ENCODE results near the gene RPTOR. TPM values are rescaled to one million over a fixed set of nuclear protein-coding genes. Genes with fewer than 3 reads are reported as not detected.

RPTOR gene
- total RNA-seq, 1 experiment from 2014 or later = 66.7 TPM

DNA sequence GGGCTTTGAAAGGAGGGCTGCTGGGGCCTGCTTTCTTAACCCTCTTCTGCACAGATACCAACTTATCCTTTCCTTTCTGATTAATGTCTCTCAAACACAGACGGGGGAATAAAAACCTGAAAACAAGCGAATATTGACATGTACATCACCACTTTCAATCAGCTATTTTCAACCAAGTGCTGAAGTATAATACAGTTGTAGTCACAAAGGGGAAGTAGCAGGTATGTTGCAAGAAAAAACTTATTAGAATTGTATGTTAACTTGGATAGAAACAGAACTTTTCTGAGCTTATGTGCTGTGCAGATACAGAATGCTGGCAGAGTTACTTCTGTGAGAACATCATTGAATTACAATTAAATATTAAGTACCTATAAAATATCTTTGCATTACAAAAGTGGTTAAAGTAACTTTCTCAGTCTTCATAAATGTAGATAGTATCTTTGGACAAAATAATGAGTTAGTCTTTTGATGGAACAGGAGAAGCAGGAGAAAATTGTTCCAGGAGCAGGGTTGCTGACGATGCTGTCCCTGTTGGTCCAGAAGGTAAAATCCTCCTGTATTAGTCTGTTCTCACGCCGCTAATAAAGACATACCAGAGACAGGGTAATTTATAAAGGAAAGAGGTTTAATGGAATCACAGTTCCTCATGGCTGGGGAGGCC is 59.5 kb downstream of the RPTOR start:
- CTCF ChIA-PET = no interaction called here
- Histone ChIP-seq H3K4me3 (ENCODE audit: low read depth, low read length) (no peak overlapping the region), H3K27me3 (replicated peaks; ENCODE audit: control insufficient read depth, insufficient read depth, low read length) (no peaks in the 10 kb centered on the region), H3K36me3 (ENCODE audit: control insufficient read depth, insufficient read depth, low read length) (no peaks in the 10 kb centered on the region; the same call in 1 of the 2 replicates), H3K4me1 (peaks cover 29% of the 10 kb centered on the region), H3K9me3 (no peaks in the 10 kb centered on the region)
- Mint-ChIP-seq H3K36me3 (ENCODE audit: insufficient read depth, unreplicated experiment) (peaks cover 29% of the 10 kb centered on the region), H3K9me3 (ENCODE audit: unreplicated experiment) (no peaks in the 10 kb centered on the region), H3K4me3 (ENCODE audit: unreplicated experiment) (no peak overlapping the region), H3K4me1 (ENCODE audit: low read depth, unreplicated experiment) (peaks cover 38% of the 10 kb centered on the region), H3K27me3 (ENCODE audit: insufficient read depth, unreplicated experiment) (no peaks in the 10 kb centered on the region), H3K27ac (ENCODE audit: unreplicated experiment) (no peak overlapping the region)
- TF ChIP-seq, protein P1, sequence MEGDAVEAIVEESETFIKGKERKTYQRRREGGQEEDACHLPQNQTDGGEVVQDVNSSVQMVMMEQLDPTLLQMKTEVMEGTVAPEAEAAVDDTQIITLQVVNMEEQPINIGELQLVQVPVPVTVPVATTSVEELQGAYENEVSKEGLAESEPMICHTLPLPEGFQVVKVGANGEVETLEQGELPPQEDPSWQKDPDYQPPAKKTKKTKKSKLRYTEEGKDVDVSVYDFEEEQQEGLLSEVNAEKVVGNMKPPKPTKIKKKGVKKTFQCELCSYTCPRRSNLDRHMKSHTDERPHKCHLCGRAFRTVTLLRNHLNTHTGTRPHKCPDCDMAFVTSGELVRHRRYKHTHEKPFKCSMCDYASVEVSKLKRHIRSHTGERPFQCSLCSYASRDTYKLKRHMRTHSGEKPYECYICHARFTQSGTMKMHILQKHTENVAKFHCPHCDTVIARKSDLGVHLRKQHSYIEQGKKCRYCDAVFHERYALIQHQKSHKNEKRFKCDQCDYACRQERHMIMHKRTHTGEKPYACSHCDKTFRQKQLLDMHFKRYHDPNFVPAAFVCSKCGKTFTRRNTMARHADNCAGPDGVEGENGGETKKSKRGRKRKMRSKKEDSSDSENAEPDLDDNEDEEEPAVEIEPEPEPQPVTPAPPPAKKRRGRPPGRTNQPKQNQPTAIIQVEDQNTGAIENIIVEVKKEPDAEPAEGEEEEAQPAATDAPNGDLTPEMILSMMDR (IDR thresholded peaks at IDR 0.05; ENCODE audit: insufficient read depth in 1 of 2, low read depth in 1 of 2, low read length in 1 of 2, severe bottlenecking in 1 of 2, unreplicated experiment in 1 of 2) = no peak
- POLR2A ChIA-PET = no interaction called here
- no peak for DNase-seq
- no TSS peak for BruUV-seq (replicated peaks)
- intact Hi-C loops (cut with micrococcal nuclease; ENCODE audit: unreplicated experiment) = no loop called here

DNA sequence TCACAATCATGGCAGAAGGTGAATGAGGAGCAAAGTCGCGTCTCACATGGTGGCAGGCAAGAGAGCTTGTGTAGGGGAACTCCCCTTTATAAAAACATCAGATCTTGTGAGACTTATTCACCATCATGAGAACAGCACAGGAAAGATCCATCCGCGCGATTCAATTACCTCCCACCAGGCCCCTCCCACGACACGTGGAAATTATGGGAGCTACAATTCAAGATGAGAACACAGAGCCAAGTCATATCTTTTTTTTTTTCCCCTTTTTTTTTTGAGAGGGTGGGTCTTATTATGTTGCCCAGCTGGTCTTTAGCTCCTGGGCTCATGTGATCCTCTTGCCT is 60.0 kb downstream of the RPTOR start:
- Histone ChIP-seq H3K9me3 (no peaks in the 10 kb centered on the region), H3K4me1 (peaks cover 24% of the 10 kb centered on the region), H3K4me3 (ENCODE audit: low read depth, low read length) (no peak overlapping the region), H3K27me3 (replicated peaks; ENCODE audit: control insufficient read depth, insufficient read depth, low read length) (no peaks in the 10 kb centered on the region), H3K36me3 (ENCODE audit: control insufficient read depth, insufficient read depth, low read length) (no peaks in the 10 kb centered on the region; the same call in 1 of the 2 replicates)
- BruUV-seq (replicated peaks) = no TSS peak
- POLR2A ChIA-PET = no interaction called here
- no peak for DNase-seq
- Mint-ChIP-seq H3K9me3 (ENCODE audit: unreplicated experiment) (no peaks in the 10 kb centered on the region), H3K36me3 (ENCODE audit: insufficient read depth, unreplicated experiment) (peaks cover 25% of the 10 kb centered on the region), H3K27ac (ENCODE audit: unreplicated experiment) (no peak overlapping the region), H3K4me1 (ENCODE audit: low read depth, unreplicated experiment) (peaks cover 33% of the 10 kb centered on the region), H3K4me3 (ENCODE audit: unreplicated experiment) (no peak overlapping the region), H3K27me3 (ENCODE audit: insufficient read depth, unreplicated experiment) (no peaks in the 10 kb centered on the region)
- TF ChIP-seq, protein P1 (IDR thresholded peaks at IDR 0.05; ENCODE audit: insufficient read depth in 1 of 2, low read depth in 1 of 2, low read length in 1 of 2, severe bottlenecking in 1 of 2, unreplicated experiment in 1 of 2) = no peak
- CTCF ChIA-PET = no interaction called here
- intact Hi-C loops (cut with micrococcal nuclease; ENCODE audit: unreplicated experiment) = no loop called here

DNA sequence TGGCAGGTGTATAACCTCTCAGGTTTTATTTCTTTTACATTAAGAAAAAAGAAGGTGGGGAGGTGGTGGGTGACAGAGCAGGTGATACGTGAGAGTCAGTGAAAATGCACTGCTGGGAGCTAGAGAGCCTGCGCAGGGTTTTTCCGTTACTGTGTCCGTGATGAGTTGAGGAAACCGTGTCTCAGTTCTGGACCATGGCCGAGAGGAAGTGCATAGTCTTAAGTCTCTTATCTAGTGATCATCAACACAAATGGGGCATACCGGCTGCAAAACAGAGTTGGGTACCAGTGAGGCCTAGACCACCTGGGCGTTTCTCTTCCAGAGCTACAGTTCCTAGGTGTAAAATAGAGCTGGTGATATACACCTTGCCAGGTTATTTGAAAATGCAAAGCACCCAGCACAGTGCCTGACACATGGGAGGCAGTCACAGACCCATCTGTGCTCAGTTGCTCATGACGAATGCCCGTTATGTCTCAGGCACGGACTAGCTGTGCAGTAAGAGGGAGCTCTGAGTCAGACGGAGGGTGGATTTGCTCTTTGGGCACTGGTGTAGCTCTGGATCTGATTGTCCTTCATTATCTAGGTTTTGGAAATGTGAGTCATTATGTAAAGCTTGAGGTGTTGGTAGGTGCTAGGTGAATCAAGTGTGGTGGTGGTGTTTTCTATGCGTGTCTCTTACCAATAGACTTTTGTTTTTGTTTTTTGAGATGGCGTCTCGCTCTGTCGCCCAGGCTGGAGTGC is 60.9 kb downstream of the RPTOR start:
- H3K27ac Mint-ChIP-seq (ENCODE audit: unreplicated experiment) = no peak overlapping the region
- Histone ChIP-seq H3K27me3 (replicated peaks; ENCODE audit: control insufficient read depth, insufficient read depth, low read length) (no peaks in the 10 kb centered on the region), H3K9me3 (no peaks in the 10 kb centered on the region), H3K4me3 (ENCODE audit: low read depth, low read length) (no peak overlapping the region), H3K36me3 (ENCODE audit: control insufficient read depth, insufficient read depth, low read length) (no peaks in the 10 kb centered on the region; the same call in 1 of the 2 replicates), H3K4me1 (peaks cover 19% of the 10 kb centered on the region)
- POLR2A ChIA-PET = no interaction called here
- DNase-seq = no peak
- no TSS peak for BruUV-seq (replicated peaks)
- H3K9me3 Mint-ChIP-seq (ENCODE audit: unreplicated experiment) = no peaks in the 10 kb centered on the region
- H3K36me3 Mint-ChIP-seq (ENCODE audit: insufficient read depth, unreplicated experiment) = peaks cover 16% of the 10 kb centered on the region
- intact Hi-C loops (cut with micrococcal nuclease; ENCODE audit: unreplicated experiment) = no loop called here
- no peaks in the 10 kb centered on the region for H3K27me3 Mint-ChIP-seq (ENCODE audit: insufficient read depth, unreplicated experiment)
- TF ChIP-seq, protein P1 (IDR thresholded peaks at IDR 0.05; ENCODE audit: insufficient read depth in 1 of 2, low read depth in 1 of 2, low read length in 1 of 2, severe bottlenecking in 1 of 2, unreplicated experiment in 1 of 2) = no peak
- H3K4me3 Mint-ChIP-seq (ENCODE audit: unreplicated experiment) = no peak overlapping the region
- CTCF ChIA-PET = interaction anchor here (1.0 kb wide), 1 partner anchor 44 kb away, joined by 3 read pairs; no protein-coding TSS in a partner anchor
- peaks cover 25% of the 10 kb centered on the region for H3K4me1 Mint-ChIP-seq (ENCODE audit: low read depth, unreplicated experiment)
